Measurements from ENCODE around the gene MST1.

DNA sequence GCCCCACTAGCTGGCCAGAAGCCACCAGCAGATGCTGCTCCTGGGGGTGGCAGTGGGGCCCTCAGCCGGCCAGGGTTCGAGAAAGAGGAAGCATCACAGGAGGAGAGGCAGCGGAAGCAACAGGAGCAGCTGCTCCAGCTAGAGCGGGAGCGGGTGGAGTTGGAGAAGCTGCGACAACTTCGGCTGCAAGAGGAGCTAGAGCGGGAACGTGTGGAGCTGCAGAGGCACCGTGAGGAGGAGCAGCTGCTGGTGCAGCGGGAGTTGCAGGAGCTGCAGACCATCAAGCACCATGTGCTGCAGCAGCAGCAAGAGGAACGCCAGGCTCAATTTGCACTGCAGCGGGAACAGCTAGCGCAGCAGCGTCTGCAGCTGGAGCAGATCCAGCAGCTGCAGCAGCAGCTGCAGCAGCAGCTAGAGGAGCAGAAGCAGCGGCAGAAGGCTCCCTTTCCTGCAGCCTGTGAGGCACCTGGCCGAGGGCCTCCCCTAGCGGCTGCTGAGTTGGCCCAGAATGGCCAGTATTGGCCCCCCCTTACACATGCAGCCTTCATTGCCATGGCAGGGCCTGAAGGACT lies 32.6 kb downstream of the MST1 start:
- TF ChIP-seq EZH2phosphoT487 (IDR thresholded peaks at IDR 0.05; ENCODE audit: low read depth), result no peak
- TF ChIP-seq, protein P1, sequence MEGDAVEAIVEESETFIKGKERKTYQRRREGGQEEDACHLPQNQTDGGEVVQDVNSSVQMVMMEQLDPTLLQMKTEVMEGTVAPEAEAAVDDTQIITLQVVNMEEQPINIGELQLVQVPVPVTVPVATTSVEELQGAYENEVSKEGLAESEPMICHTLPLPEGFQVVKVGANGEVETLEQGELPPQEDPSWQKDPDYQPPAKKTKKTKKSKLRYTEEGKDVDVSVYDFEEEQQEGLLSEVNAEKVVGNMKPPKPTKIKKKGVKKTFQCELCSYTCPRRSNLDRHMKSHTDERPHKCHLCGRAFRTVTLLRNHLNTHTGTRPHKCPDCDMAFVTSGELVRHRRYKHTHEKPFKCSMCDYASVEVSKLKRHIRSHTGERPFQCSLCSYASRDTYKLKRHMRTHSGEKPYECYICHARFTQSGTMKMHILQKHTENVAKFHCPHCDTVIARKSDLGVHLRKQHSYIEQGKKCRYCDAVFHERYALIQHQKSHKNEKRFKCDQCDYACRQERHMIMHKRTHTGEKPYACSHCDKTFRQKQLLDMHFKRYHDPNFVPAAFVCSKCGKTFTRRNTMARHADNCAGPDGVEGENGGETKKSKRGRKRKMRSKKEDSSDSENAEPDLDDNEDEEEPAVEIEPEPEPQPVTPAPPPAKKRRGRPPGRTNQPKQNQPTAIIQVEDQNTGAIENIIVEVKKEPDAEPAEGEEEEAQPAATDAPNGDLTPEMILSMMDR (IDR thresholded peaks at IDR 0.05; ENCODE audit: low read depth, low read length), result 0 out of 2 replicates have a peak, but pooled peaks have one; percentile 13
